Measurements from ENCODE around the gene CTNNA3. TPM values are rescaled to one million over a fixed set of nuclear protein-coding genes. Genes with fewer than 3 reads are reported as not detected.

CTNNA3 gene
- total RNA-seq, 1 donor from 2014 or later: not detected

DNA sequence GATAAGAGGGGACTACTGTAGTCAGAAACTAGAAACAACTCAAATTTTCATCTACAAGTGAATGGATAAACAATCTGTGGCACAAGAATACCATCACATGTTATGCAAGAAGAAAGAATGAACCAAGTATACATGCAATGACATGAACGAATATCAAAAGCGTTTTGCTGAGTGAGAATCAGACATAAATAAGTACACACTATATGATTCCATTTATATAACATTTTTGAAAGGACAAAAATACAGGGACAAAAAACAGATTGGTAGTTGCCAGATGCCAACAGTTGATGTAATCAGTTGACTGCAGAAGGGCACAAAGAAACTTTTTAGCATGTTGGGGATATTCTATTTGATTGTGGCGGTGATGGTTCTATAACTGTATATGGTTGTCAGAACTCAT, 33.6 kb downstream of the CTNNA3 start:
- intact Hi-C loops (cut with micrococcal nuclease): no loop called here
- no peaks in the 10 kb centered on the region for H3K4me1 Mint-ChIP-seq (ENCODE audit: low read depth)

DNA sequence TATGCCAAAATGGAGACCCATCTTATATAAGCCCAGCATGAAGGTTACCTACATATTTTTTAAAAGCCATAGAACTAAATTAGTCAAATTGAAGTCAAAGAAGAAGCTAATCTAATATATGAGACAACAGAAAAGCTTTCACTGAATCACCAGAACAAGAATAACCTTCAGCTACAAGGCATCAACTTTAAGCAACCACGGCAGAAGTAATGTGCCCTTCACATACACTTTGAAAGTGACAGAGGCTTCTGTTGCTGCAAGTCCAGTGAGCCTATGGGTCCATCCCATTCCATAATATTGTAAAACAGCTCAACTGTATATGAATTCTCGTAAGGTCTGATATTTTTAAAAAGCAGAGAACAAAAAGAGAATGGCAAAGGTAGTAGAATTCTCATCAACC, 36.5 kb downstream of the CTNNA3 start:
- no peaks in the 10 kb centered on the region for H3K4me1 Mint-ChIP-seq (ENCODE audit: low read depth)
- no peak for DNase-seq (ENCODE audit: low spot score)
- peaks cover 23% of the 10 kb centered on the region for H3K27me3 Mint-ChIP-seq (ENCODE audit: insufficient read depth)
- H3K27ac Mint-ChIP-seq: no peak overlapping the region
- intact Hi-C loops (cut with micrococcal nuclease): no loop called here
- H3K36me3 Mint-ChIP-seq (ENCODE audit: low read depth): no peaks in the 10 kb centered on the region
- H3K9me3 Mint-ChIP-seq: no peaks in the 10 kb centered on the region
- H3K4me3 Mint-ChIP-seq: no peak overlapping the region

More for the DNA sequence above, 33.6 kb downstream of the CTNNA3 start:
- H3K27ac Mint-ChIP-seq: no peak overlapping the region
- H3K27me3 Mint-ChIP-seq (ENCODE audit: insufficient read depth): peaks cover 19% of the 10 kb centered on the region
- DNase-seq (ENCODE audit: low spot score): no peak
- no peaks in the 10 kb centered on the region for H3K9me3 Mint-ChIP-seq
- no peak overlapping the region for H3K4me3 Mint-ChIP-seq
- no peaks in the 10 kb centered on the region for H3K36me3 Mint-ChIP-seq (ENCODE audit: low read depth)

DNA sequence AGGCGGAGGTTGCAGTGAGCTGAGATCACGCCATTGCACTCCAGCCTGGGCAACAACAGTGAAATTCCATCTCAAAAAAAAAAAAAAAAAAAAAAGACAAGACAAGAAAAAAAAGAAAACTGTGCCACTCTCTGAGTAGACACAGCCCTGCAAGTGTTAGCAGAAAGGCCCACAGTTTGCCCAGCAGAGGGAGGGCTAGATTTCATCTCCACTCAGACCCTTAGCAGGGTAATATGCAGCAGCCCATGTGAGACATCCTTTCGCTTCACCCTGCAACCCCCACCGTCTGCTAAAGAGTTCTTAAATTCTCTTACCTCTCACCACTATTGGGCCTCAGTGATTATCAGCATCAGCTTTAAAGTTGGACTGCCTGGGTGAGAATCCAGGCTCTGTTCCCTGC, 38.2 kb downstream of the CTNNA3 start:
- intact Hi-C loops (cut with micrococcal nuclease): no loop called here
- Mint-ChIP-seq H3K27ac (no peak overlapping the region), H3K4me1 (ENCODE audit: low read depth) (no peaks in the 10 kb centered on the region), H3K9me3 (no peaks in the 10 kb centered on the region), H3K27me3 (ENCODE audit: insufficient read depth) (peaks cover 19% of the 10 kb centered on the region), H3K4me3 (no peak overlapping the region), H3K36me3 (ENCODE audit: low read depth) (no peaks in the 10 kb centered on the region)
- DNase-seq (ENCODE audit: low spot score): no peak

DNA sequence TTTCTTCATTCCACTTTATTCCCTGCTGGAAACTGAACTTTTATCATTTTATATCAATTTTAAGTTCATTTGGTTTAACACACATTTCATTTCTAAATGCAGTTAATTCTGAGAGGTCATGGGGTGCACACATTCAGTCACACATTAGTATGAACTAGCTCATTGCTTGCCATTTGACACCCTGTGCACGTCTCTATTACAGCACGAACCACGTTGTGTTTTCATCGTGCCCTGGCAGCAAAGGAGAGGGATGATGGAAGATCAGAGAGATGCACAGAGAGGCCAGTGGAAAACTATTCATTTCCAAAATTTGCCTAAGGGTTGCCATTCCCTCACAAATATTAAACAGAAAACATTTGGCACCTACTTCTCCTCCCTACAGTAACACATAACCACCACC, 45.4 kb downstream of the CTNNA3 start:
- Mint-ChIP-seq H3K4me1 (ENCODE audit: low read depth) (no peaks in the 10 kb centered on the region), H3K27ac (no peak overlapping the region), H3K27me3 (ENCODE audit: insufficient read depth) (peaks cover 10% of the 10 kb centered on the region), H3K4me3 (no peak overlapping the region), H3K36me3 (ENCODE audit: low read depth) (no peaks in the 10 kb centered on the region), H3K9me3 (no peaks in the 10 kb centered on the region)
- DNase-seq (ENCODE audit: low spot score): no peak
- intact Hi-C loops (cut with micrococcal nuclease): no loop called here

DNA sequence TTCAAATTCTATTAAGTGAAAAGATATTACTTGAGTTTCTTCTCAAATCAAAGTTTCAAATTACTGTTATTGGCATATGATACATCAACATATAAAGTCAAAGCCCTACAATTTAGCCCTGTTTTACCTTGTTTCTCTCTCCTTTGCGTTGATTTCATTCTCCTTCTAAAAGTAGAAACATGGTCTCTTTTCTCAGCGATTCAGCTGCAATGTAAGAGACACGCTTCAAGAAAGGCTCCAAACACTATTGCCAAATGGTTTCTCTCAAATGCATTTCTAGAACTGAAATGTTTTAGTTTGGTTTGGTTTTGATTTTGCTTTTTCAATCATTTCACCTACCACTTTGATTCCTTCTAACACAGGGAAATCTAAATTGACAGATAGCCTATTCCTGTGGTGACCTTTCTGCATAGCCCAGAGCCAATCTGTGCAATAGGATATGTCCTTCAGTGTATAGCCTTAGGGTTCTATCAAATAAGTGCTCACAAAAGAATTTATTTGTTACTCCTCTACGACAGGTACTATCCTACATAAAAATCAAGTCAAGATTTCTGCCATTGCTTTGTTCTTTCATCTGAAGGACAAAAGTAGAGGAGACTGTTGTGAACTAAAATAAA, 47.3 kb downstream of the CTNNA3 start:
- DNase-seq (ENCODE audit: low spot score): no peak
- intact Hi-C loops (cut with micrococcal nuclease): no loop called here
- H3K27ac Mint-ChIP-seq: no peak overlapping the region
- no peaks in the 10 kb centered on the region for H3K4me1 Mint-ChIP-seq (ENCODE audit: low read depth)
- H3K27me3 Mint-ChIP-seq (ENCODE audit: insufficient read depth): peaks cover 10% of the 10 kb centered on the region
- no peaks in the 10 kb centered on the region for H3K36me3 Mint-ChIP-seq (ENCODE audit: low read depth)
- H3K4me3 Mint-ChIP-seq: no peak overlapping the region
- no peaks in the 10 kb centered on the region for H3K9me3 Mint-ChIP-seq

DNA sequence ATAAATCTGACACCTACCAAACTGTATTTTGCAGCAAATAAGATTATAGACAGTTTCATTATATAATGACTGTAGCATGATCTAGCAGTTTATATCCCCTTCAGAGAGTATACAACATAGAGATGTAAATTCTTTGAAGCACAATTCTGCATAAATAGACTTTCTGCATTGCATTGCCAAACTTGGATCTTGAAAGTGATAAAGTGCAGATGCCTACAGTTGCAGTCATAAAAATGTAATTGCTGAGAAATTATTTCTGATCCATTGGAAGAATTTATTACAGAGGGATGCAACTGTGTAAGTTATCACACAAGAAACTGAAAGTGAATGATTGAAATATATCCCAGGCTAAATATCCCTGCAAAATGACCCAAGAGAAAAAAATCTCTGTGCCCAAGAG, 65.1 kb downstream of the CTNNA3 start:
- H3K27me3 Mint-ChIP-seq (ENCODE audit: insufficient read depth): peaks cover 12% of the 10 kb centered on the region
- peaks cover 9% of the 10 kb centered on the region for H3K9me3 Mint-ChIP-seq

DNA sequence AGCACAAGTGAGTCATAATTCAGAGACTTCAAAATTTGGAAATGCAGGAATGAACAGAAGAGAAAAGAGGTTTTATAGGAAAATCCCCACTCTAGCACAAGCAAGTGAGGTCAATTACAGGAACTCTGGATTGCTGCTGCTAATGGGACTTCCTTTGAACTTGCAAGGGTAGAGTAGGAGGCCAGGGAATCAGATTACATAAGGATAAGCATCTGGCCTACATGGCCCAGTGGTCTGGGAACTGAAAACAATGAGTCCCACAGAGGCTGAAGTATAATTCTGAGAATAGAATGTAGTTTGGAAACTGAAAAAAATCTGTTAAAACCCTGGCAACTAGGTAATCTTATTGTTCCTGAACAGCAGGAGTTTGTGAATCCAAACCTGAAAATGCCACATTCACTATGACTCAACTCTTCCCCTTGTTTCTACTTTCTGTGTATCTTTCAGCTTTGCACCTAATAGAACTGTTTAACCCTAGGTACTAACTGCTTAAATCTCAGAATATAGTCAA, 66.5 kb downstream of the CTNNA3 start:
- Mint-ChIP-seq H3K4me3 (no peak overlapping the region), H3K4me1 (ENCODE audit: low read depth) (no peaks in the 10 kb centered on the region), H3K27me3 (ENCODE audit: insufficient read depth) (peaks cover 10% of the 10 kb centered on the region), H3K9me3 (peaks cover 2% of the 10 kb centered on the region), H3K27ac (no peak overlapping the region), H3K36me3 (ENCODE audit: low read depth) (no peaks in the 10 kb centered on the region)
- intact Hi-C loops (cut with micrococcal nuclease): no loop called here
- no peak for DNase-seq (ENCODE audit: low spot score)

More for the DNA sequence above, 65.1 kb downstream of the CTNNA3 start:
- DNase-seq (ENCODE audit: low spot score): no peak
- Mint-ChIP-seq H3K4me3 (no peak overlapping the region), H3K36me3 (ENCODE audit: low read depth) (no peaks in the 10 kb centered on the region), H3K27ac (no peak overlapping the region), H3K4me1 (ENCODE audit: low read depth) (no peaks in the 10 kb centered on the region)
- intact Hi-C loops (cut with micrococcal nuclease): no loop called here

DNA sequence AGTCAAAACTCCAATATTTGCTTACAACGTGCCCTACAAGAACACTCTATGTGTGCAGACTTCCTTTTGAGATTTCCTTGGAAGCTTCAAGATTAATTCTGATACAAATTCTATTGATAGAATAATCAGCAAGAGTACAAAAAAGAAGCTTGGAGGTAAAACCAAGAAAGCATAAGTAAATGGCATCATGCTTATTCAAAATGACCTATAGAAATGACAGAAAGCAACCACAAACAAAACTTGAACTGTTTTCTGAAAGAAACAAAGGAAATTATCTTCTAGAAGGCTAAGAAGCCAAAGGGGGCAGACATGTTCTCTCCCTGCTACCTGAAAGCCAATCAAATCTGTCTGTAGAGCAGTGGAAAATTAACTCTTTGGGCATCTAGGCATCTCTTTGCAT, 73.0 kb downstream of the CTNNA3 start:
- Mint-ChIP-seq H3K9me3 (peaks cover 4% of the 10 kb centered on the region), H3K27ac (no peak overlapping the region), H3K4me1 (ENCODE audit: low read depth) (no peaks in the 10 kb centered on the region), H3K4me3 (no peak overlapping the region), H3K36me3 (ENCODE audit: low read depth) (no peaks in the 10 kb centered on the region), H3K27me3 (ENCODE audit: insufficient read depth) (peaks cover 27% of the 10 kb centered on the region)
- no peak for DNase-seq (ENCODE audit: low spot score)
- intact Hi-C loops (cut with micrococcal nuclease): no loop called here

DNA sequence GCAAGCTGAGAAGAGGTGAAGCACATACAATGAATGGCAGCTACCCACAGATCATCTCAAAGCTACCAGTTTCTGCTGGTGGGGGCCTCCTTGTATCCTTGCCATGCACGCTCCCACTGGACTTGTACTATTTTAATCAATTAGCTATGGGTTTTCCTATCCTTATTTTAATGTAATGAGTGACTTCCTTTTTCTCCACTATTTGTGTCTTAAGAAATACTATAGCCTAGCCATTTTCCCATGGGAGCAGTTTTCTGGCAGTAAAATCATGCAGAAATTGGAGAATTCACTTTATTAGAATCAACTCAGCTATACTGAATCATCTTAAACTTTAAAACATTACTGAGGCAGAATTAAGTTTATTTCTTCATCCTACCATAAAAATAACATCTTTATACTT, 73.5 kb downstream of the CTNNA3 start:
- DNase-seq (ENCODE audit: low spot score): no peak
- Mint-ChIP-seq H3K27ac (no peak overlapping the region), H3K27me3 (ENCODE audit: insufficient read depth) (peaks cover 28% of the 10 kb centered on the region), H3K4me3 (no peak overlapping the region), H3K9me3 (peaks cover 4% of the 10 kb centered on the region), H3K36me3 (ENCODE audit: low read depth) (no peaks in the 10 kb centered on the region), H3K4me1 (ENCODE audit: low read depth) (no peaks in the 10 kb centered on the region)
- intact Hi-C loops (cut with micrococcal nuclease): no loop called here

DNA sequence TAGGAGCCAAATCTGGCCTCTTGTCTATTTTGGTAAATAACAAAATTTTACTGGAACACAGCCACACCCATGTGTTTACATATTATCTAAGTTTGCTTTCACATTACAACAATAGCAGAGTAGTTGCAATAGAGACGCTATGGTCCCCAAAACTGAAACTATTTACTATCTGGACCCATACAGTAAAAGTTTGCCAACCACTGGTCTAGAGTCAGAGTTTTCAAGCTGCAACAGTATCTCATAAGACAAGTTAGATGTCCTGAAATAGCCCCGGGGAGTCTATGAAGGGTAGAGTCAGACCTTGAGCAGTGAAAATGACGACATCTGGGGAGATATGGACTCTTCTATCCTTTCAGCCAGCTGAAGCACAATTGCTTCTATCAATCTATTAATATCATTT, 74.2 kb downstream of the CTNNA3 start:
- no peak for DNase-seq (ENCODE audit: low spot score)
- Mint-ChIP-seq H3K27ac (no peak overlapping the region), H3K4me3 (no peak overlapping the region), H3K4me1 (ENCODE audit: low read depth) (no peaks in the 10 kb centered on the region), H3K27me3 (ENCODE audit: insufficient read depth) (peaks cover 28% of the 10 kb centered on the region), H3K36me3 (ENCODE audit: low read depth) (no peaks in the 10 kb centered on the region), H3K9me3 (peaks cover 4% of the 10 kb centered on the region)
- intact Hi-C loops (cut with micrococcal nuclease): no loop called here

DNA sequence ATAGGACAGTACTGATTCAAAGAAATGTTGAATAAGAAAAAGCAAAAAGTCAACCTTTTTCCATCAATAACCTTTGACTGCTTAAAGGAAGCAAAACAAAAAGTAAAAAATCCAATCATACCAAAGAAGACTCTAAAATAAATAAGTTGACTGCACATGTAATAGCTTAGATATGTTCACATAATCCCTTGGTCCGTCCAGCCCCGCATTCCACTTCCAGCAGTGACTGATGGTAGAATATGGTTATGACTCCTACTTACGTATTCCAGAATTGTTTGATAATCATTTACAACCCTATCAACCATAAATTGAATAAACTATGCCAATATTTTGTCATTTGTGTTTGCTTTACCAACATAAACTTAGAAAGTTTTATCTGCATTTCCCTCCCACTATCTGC, 77.9 kb downstream of the CTNNA3 start:
- H3K4me1 Mint-ChIP-seq (ENCODE audit: low read depth): peaks cover 6% of the 10 kb centered on the region
- H3K27ac Mint-ChIP-seq: no peak overlapping the region
- peaks cover 2% of the 10 kb centered on the region for H3K36me3 Mint-ChIP-seq (ENCODE audit: low read depth)
- DNase-seq (ENCODE audit: low spot score): no peak
- peaks cover 10% of the 10 kb centered on the region for H3K9me3 Mint-ChIP-seq
- H3K4me3 Mint-ChIP-seq: no peak overlapping the region
- peaks cover 24% of the 10 kb centered on the region for H3K27me3 Mint-ChIP-seq (ENCODE audit: insufficient read depth)
- intact Hi-C loops (cut with micrococcal nuclease): no loop called here

DNA sequence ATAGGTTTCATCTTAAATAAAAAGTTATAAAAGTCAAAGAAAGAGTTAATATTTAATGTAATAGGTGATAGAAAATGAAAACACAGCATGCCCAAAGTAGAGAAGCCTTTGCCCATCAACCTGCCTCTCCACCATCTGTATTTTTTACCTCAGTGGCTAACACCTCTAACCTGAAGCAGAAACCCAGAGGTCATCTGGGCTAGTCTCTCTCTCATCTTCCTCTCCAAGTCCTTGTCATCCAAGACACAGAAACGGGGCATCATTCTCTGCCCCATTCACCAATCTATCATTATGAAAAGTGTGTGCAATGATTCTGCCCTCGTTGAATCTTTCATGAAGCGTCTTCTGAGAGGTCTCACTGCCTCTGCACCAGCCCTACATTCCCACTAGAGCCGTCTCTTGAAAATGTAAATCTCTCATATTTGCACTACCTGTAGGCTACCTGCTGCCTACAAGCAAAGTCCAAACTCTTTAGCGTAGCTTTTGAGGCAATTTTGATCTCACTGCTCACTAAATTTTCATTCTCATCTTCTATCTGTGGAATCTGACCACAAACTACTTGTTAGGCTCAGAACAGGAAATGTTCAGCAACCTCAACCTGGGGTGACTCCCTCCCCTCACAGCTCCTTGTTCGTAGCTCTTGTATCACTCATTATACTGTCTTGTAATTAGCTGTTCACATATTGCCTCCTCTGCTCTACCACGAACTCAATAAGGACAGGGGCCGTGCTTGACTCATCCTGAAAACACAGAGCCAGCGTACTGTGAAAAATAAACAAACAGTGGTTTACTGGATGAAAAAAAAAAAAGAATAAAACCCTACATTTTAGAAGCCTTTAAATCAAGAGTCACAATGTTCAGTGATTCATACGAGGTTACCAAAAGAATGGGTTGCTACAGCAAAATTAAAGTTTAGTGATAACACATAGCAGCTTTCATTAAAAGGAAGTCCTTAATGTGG, 83.1 kb downstream of the CTNNA3 start:
- Mint-ChIP-seq H3K27ac (peak overlapping the region; percentile 49), H3K27me3 (ENCODE audit: insufficient read depth) (peaks cover 9% of the 10 kb centered on the region), H3K4me3 (peak overlapping the region; percentile 47), H3K36me3 (ENCODE audit: low read depth) (peaks cover 2% of the 10 kb centered on the region), H3K9me3 (peaks cover 6% of the 10 kb centered on the region), H3K4me1 (ENCODE audit: low read depth) (peaks cover 23% of the 10 kb centered on the region)
- intact Hi-C loops (cut with micrococcal nuclease): loop anchor here (1.0 to 2.0 kb wide), 6 partner anchors 151 to 462 kb away; partner anchors contain the start of genes HERC4 and SIRT1
- peak; percentile 66 for DNase-seq (ENCODE audit: low spot score)

DNA sequence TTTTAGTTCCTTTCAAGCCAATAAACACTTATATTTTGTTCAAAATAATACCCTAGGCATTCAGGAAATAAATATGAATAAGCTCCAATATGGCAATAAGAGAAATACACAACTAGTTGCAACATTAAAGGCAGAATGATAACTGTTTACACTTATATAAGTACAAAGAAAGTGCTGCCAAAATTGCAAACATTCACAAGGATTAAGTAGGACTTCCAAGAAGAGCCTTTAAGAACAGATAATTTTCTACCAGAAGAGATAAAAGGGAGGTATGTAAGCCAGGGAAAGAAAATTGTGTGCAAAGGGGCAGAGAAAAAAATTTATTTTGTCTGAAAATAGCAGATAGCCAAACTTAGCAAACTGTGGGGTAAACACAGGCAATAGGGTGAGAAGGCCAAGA, 83.8 kb downstream of the CTNNA3 start:
- intact Hi-C loops (cut with micrococcal nuclease): loop anchor here (2.0 kb wide), 1 partner anchor 463 kb away; the partner anchor contains the start of gene HERC4

More for the DNA sequence above, 83.8 kb downstream of the CTNNA3 start:
- DNase-seq (ENCODE audit: low spot score): no peak
- H3K36me3 Mint-ChIP-seq (ENCODE audit: low read depth): peaks cover 2% of the 10 kb centered on the region
- H3K4me1 Mint-ChIP-seq (ENCODE audit: low read depth): peaks cover 29% of the 10 kb centered on the region
- H3K9me3 Mint-ChIP-seq: peaks cover 6% of the 10 kb centered on the region
- H3K27ac Mint-ChIP-seq: no peak overlapping the region
- H3K4me3 Mint-ChIP-seq: no peak overlapping the region
- H3K27me3 Mint-ChIP-seq (ENCODE audit: insufficient read depth): peaks cover 9% of the 10 kb centered on the region

All from activated T-helper 1 cell treated with anti-CD3 and anti-CD28 coated beads, Interleukin-12 subunit alpha, Interleukin-12 subunit beta, Interleukin-2, Interleukin-4 antibody, amounts not matched to agents 30 ng/mL and 10 ng/mL and 1 ng/mL, durations not matched to agents 14 hours and 24 hours and 36 hours (primary cell).